Nephron progenitor cell (in vitro differentiated cells): Measurements from ENCODE around the gene ENDOD1.

Source experiments
- DNase-seq: peaks from one replicate; pipeline ENCODE4 v3.0.0; 2021
- H3K27ac Mint-ChIP-seq: 2 replicates; pipeline ENCODE4 v1.8.0; 2021; ENCODE audit warnings: mild to moderate bottlenecking, moderate library complexity, mixed read lengths
- H3K27me3 Mint-ChIP-seq: 2 replicates; pipeline ENCODE4 v1.8.0; 2021; ENCODE audit warnings: mild to moderate bottlenecking, low read depth, mixed read lengths; ENCODE audit not compliant: poor library complexity
- H3K36me3 Mint-ChIP-seq: 2 replicates; pipeline ENCODE4 v1.8.0; 2021; ENCODE audit warnings: low read depth, mixed read lengths
- H3K4me1 Mint-ChIP-seq: 2 replicates; pipeline ENCODE4 v1.8.0; 2021; ENCODE audit warnings: mixed read lengths
- H3K4me3 Mint-ChIP-seq: 2 replicates; pipeline ENCODE4 v1.8.0; 2021; ENCODE audit warnings: mild to moderate bottlenecking, moderate library complexity, mixed read lengths
- H3K9me3 Mint-ChIP-seq: 2 replicates; pipeline ENCODE4 v1.8.0; 2021; ENCODE audit warnings: mild to moderate bottlenecking, moderate library complexity, mixed read lengths
- TF ChIP-seq, protein P1 (sequence below): fragments of 200-600 bp; sonication (generic); IDR thresholded peaks from 2 replicates; pipeline ENCODE4 v1.5.0; 2021; ENCODE audit warnings: antibody characterized with exemption

Gene ENDOD1

DNA sequence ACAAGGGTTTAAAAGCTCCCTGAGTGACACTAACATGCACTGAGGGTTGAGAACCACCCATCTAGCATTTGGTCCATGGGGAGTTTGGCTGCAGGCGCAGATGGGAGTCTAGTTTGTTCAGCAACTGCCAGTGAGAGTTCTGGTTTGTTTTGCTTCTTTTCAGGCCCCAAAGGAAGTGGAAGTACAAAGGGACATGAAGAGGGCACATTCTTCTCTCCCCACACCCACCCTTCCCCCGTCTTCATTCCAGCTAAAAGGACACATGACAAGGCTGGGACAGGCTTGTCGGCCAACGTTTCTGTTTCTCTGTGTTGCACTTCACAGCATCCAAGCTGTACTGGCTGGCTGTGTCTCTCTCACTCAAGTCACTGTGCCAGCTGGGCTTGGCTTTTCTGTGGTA is 8.2 kb upstream of the ENDOD1 start:
- Mint-ChIP-seq H3K36me3 (no peaks in the 10 kb centered on the region), H3K9me3 (no peaks in the 10 kb centered on the region), H3K4me1 (peaks cover 41% of the 10 kb centered on the region), H3K27me3 (peaks cover 12% of the 10 kb centered on the region), H3K4me3 (no peak overlapping the region), H3K27ac (no peak overlapping the region)
- TF ChIP-seq, protein P1, sequence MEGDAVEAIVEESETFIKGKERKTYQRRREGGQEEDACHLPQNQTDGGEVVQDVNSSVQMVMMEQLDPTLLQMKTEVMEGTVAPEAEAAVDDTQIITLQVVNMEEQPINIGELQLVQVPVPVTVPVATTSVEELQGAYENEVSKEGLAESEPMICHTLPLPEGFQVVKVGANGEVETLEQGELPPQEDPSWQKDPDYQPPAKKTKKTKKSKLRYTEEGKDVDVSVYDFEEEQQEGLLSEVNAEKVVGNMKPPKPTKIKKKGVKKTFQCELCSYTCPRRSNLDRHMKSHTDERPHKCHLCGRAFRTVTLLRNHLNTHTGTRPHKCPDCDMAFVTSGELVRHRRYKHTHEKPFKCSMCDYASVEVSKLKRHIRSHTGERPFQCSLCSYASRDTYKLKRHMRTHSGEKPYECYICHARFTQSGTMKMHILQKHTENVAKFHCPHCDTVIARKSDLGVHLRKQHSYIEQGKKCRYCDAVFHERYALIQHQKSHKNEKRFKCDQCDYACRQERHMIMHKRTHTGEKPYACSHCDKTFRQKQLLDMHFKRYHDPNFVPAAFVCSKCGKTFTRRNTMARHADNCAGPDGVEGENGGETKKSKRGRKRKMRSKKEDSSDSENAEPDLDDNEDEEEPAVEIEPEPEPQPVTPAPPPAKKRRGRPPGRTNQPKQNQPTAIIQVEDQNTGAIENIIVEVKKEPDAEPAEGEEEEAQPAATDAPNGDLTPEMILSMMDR = no peak
- DNase-seq = no peak

DNA sequence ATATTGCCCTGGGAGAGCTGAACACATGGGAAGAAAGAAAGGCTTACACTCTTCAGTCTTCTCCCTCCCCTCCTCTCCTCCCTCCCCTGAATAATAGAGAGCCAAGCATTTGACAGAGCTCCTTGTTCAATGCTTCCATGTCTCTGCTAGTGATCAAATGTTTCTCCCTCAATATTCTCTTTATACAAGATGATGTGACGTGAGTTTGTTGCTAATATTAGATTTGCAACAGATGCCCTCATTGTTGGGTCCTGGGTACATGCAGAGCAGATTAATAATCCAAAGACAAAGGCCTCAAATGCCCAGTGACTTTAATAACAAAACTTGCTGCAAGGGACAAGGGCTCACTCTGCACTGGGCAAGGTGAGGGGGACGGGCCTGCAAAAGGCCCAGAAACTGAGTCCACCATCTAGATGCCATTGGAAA is 7.1 kb upstream of the ENDOD1 start:
- DNase-seq = no peak
- no peaks in the 10 kb centered on the region for H3K36me3 Mint-ChIP-seq
- H3K27ac Mint-ChIP-seq = no peak overlapping the region
- peaks cover 46% of the 10 kb centered on the region for H3K4me1 Mint-ChIP-seq
- H3K27me3 Mint-ChIP-seq = peaks cover 7% of the 10 kb centered on the region
- H3K9me3 Mint-ChIP-seq = no peaks in the 10 kb centered on the region
- TF ChIP-seq, protein P1 = no peak
- H3K4me3 Mint-ChIP-seq = no peak overlapping the region

DNA sequence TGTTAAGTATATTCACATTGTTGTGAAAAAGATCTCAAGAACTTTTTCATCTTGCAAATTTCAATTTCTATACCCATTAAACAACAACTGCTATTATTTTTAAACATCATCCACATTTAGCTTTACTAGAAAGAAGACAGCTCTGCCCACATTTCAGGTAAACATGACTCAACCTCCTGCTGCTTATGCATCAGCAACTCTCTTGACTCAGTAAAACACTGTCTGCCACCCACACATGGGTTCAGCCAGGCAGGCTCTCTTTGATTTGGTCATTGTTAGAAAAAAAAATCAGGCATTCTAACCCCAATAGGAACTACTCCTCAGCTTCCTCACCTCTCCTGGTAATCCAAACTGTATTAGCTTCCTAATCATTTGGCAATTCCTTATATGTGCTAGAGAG is 5.1 kb upstream of the ENDOD1 start:
- peaks cover 6% of the 10 kb centered on the region for H3K27me3 Mint-ChIP-seq
- peaks cover 58% of the 10 kb centered on the region for H3K4me1 Mint-ChIP-seq
- no peak overlapping the region for H3K27ac Mint-ChIP-seq
- DNase-seq = no peak
- TF ChIP-seq, protein P1 = no peak
- H3K9me3 Mint-ChIP-seq = no peaks in the 10 kb centered on the region
- no peak overlapping the region for H3K4me3 Mint-ChIP-seq
- no peaks in the 10 kb centered on the region for H3K36me3 Mint-ChIP-seq

DNA sequence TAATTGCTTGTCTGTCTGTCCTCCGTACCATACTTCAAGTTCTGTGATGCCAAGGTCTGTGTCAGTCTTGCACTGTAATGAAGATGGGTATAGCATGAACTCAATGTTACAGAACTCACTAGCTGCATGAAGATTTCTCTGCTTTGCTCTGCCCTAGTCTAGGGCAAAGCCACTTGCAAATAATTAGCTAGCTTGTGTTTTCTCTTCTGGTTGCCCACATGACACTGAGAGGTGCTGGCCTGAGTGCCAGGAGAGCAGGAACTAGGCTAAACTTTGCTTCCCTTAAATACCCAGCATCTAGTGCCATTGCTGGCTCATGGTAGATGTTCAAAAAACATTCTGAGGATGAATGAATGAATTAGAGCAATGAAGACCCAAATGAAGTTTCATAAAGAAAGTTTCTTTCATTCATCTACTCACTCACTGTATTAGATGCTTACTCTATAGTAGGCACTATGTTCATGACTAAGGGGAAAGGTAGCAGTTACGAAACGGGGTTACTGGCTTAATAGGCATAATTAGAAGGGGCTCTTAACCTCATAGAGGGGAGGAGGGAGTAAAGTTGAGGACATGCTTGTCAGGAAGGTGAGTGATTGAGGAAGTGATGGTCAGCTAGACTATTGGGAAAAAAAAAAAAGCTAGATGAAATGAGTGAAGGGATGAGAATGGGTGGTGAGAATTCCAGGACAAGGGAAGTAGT is 4.4 kb upstream of the ENDOD1 start:
- H3K27ac Mint-ChIP-seq = no peak overlapping the region
- H3K4me1 Mint-ChIP-seq = peaks cover 53% of the 10 kb centered on the region
- TF ChIP-seq, protein P1 = no peak
- H3K9me3 Mint-ChIP-seq = no peaks in the 10 kb centered on the region
- no peaks in the 10 kb centered on the region for H3K36me3 Mint-ChIP-seq
- no peak for DNase-seq
- H3K27me3 Mint-ChIP-seq = peaks cover 8% of the 10 kb centered on the region
- H3K4me3 Mint-ChIP-seq = peak overlapping the region; percentile 5

DNA sequence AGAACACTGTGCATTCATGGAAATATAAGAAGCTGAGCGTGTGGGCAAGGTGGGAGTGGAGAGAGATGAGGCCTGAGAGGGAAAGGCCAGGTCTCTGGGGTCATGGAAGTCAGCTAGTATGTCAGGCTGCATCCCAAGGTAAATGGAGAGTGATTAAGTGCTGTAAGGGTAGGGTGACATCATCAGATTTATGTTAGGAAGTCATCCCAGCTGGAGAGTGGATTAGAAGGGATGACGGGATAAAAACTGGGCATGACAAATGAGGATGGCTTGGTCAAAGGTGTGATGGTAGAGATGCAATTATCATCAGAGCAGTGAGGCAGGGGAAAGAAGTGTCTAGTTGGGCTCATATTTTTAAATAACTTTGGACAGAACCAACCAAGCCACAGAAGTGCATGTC is 3.5 kb upstream of the ENDOD1 start:
- Mint-ChIP-seq H3K27me3 (peaks cover 16% of the 10 kb centered on the region), H3K36me3 (no peaks in the 10 kb centered on the region), H3K4me1 (peaks cover 61% of the 10 kb centered on the region), H3K4me3 (no peak overlapping the region), H3K9me3 (no peaks in the 10 kb centered on the region), H3K27ac (peak overlapping the region; percentile 93)
- no peak for DNase-seq
- TF ChIP-seq, protein P1 = no peak
